ENCODE results near the gene ASTN1.

Gene ASTN1

GRCh38 chr1:177162243-177162642 is 2.3 kb downstream of the ASTN1 start:
- DNase-seq, result no peak

- DNase-seq, result no peak
Observed at GRCh38 chr1:177146499-177146898, 18.0 kb downstream of the ASTN1 start.

- DNase-seq, result no peak
Observed at GRCh38 chr1:177145106-177146070, 19.1 kb downstream of the ASTN1 start.

DNA sequence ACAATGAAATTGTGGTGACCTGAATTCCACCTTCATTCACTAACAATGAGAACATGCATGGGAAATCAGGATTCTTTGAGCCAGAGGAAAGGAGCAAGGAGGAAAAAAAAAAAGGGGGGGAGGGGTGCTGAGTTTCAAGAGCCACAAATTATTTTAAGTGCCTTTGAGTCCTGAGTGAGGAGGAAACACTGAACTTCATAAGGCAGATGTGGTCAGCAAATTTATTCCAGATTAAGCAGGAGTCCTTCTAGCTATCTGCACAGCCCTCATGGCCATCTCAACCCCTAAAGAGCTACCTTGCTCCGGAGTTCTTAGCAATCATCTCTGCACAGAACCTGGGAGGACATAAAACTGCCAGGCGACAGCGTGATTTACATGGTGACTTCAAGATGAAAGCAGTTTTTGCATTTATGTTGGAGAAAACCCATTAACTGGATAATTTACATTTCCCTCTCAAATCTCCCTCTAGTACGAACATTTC is 21.7 kb downstream of the ASTN1 start:
- no peak for DNase-seq

GRCh38 chr1:177142010-177142409 is 22.5 kb downstream of the ASTN1 start:
- no peak for DNase-seq

- no peak for DNase-seq
Observed at GRCh38 chr1:177138347-177138746, 26.2 kb downstream of the ASTN1 start.

GRCh38 chr1:177137814-177138213 is 26.7 kb downstream of the ASTN1 start:
- no peak for DNase-seq

GRCh38 chr1:177135250-177135649 is 29.3 kb downstream of the ASTN1 start:
- no peak for DNase-seq

DNA sequence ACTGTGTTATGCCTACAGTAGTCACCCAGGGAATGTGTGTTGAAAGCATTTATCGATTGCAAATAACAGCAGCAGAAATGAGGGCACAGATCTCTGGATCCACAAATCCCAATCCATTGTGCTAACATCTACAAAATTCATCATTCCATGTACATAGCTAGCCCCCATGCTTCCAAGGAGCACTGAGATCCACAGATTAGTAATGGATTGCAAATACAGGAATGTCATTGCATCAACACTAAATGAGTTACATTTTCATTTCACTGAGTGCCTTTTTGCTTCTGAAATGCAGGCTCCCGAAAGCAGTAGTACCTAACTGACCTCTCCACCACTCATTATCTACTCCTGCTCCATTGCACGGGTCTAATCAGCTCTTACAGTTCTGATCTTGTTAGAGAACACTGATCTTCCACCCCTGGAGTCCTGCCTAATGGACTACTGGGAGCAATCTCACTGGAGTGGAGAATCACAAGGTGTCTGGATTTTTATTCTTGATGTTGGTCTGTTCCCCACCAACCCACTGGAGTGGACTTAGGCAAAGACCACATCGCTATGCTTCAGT is 30.5 kb downstream of the ASTN1 start:
- no peak for DNase-seq

DNA sequence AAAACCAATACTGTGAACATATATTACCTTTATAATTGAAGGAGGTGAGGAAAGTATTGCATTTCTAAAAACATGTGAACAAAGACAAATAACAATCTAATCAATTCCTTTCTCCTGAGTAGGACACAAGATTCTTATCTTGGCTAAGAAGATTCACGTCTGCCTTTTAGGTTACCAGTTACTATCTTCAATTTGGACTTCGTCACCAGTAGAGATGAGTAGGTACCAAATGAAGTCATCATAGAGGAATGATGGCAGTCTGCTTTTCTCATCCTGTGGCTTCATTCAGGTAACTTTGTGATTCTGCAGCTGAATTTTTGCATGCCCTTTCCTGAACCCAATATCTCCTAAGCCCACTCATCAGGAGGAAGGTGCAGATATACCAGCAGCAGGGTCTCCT is 32.4 kb downstream of the ASTN1 start:
- no peak for DNase-seq

DNA sequence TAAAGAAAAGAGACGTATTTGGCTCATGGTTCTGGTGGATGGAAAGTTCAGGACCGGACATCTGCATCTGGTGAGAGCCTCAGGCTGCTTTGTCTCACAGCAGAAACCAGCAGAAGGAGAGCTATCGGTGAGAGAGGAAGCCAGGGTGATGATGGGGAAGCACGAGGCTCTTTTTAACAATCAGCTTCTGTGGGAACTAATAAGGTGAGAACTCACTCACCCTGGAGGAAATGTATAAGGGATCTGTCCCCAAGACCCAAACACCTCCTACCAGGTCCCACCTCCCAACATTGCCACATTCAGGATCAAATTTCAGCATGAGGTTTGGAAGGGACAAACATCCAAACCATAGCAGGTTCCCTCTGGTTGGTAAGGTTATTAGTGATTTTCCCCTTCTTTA is 32.8 kb downstream of the ASTN1 start:
- DNase-seq, result no peak

GRCh38 chr1:177130451-177130945 is 34.0 kb downstream of the ASTN1 start:
- DNase-seq, result no peak

DNA sequence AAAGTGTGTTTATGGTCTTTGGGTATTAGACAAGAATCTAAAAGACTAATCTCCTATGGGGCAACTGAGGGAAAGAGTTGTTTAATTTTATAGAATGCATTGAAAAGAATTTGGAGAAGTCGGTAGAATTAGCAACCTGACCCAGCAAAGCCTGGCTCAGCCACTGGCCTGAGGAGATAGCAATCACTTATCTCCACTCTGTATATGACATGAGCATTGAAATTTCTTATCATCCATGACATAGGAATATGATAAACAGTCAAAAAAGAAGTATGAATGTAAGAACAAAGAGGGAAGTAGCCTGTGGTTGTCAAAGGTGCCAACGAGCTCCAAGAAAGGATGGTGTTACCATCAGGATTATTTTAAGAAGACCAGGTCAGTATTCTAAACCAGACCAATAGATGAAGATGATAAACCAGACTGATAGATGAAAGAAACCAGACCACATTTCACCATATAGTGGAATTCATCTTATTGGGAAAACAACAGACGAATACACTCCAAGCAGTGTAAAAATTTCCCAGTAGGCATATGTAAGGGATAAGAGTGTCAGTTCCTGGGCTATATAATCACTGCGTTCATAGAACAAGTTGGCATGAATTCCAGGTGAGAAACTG is 35.7 kb downstream of the ASTN1 start:
- no peak for DNase-seq

GRCh38 chr1:177126267-177126666 is 38.2 kb downstream of the ASTN1 start:
- no peak for DNase-seq

GRCh38 chr1:177124577-177125278 is 39.8 kb downstream of the ASTN1 start:
- no peak for DNase-seq

GRCh38 chr1:177122461-177123251 is 41.9 kb downstream of the ASTN1 start:
- no peak for DNase-seq

GRCh38 chr1:177119311-177119710 is 45.2 kb downstream of the ASTN1 start:
- no peak for DNase-seq

DNA sequence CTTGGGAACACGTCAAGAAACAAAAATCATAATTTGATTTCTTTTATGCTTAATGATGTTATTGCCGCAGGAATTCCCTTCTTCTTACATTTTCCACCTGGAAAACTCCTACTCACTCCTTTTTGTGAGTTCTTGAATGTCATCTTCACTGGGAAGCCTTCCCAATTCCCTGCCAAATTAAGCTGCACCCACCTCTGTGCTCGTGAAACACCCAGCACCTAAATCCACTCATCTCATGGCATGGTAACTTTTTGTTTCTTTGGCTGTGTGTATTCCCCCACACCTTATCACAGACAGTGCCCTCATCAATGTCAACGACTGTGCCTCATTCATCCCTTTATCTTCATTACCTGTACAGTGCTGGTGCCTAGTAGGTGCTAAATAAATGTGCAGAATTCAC is 45.6 kb downstream of the ASTN1 start:
- no peak for DNase-seq

GRCh38 chr1:177116941-177117340 is 47.6 kb downstream of the ASTN1 start:
- no peak for DNase-seq

DNA sequence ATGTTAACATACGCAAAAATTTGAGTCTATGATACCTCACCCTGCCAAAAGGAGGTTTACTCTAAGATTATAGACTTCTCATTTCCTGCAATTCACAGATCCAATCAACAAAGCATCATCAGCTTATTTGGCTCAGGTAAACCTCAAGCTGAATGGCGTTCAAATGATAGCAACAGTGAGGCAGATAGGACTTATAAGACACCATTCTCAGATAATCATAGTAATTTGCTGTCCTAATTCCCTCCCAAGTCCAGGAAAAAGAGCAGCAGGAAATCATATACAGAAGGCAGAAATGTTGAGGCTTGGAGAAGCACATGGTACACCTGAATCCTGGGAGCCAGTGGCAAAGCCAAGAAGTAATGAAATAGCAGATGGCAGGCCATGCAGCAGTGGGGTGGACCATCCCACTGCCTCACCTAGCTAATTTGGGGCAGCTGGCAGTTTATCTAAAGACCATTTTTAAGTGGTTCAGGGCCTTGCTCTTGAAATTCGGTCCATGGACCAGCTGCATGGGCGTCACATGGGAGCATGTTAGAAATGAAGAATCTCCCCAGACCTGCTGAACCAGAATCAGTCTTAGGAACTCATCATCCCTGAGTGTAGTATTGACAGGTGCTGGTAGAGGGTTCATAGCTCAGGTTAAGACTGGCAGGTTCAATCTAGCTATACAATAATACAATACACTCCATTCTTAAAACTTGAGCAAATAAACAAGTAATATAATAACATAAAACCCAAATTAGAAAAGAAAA is 57.7 kb downstream of the ASTN1 start:
- no peak for DNase-seq

DNA sequence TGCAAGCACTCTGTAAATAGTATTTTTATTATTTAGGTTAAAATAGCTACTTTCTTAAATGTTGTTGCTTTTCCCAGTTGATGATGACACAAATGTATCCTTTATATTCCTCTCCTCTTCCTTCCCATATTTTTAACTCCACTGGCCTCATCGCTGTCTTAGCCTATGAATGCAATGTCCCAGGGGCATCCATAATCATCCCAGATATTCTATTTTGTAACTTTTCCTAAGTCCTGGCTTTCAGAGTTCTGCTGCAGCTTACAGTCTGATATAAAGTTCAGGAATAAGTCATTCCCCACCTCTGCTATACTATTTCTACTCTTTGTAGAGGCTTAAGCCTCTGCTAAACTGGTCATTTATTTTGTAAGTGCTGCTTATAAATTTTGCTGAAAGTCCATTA is 58.3 kb downstream of the ASTN1 start:
- no peak for DNase-seq

All from activated T-cell treated with anti-CD3 and anti-CD28 coated beads, Interleukin-2, amount 50 U/mL, for 48 hours (primary cell).